Endodermal cell (in vitro differentiated cells): Measurements from ENCODE around the gene AFP. TPM values are rescaled to one million over a fixed set of nuclear protein-coding genes. Genes with fewer than 3 reads are reported as not detected.

Experiments
- DNase-seq: peaks from one replicate; pipeline ENCODE4 v3.0.0-alpha.2; 2017
- H3K27ac ChIP-seq: 2 replicates; pipeline ENCODE4 v1.5.1; 2013; ENCODE audit warnings: mild to moderate bottlenecking, low read depth, low read length, moderate library complexity
- H3K27me3 ChIP-seq: 2 replicates; pipeline ENCODE4 v1.6.1; 2013; ENCODE audit warnings: mild to moderate bottlenecking, low read length, moderate library complexity; ENCODE audit not compliant: insufficient read depth, control insufficient read depth, poor library complexity, severe bottlenecking
- H3K36me3 ChIP-seq: 2 replicates; pipeline ENCODE4 v1.7.0; 2013; ENCODE audit warnings: mild to moderate bottlenecking, low read length, moderate library complexity; ENCODE audit not compliant: control insufficient read depth, insufficient read depth
- H3K4me1 ChIP-seq: one replicate; pipeline ENCODE4 v1.7.0; 2013; ENCODE audit warnings: low read length; ENCODE audit not compliant: control insufficient read depth, insufficient read depth
- H3K4me3 ChIP-seq: 2 replicates; pipeline ENCODE4 v1.5.1; 2013; ENCODE audit warnings: mild to moderate bottlenecking, low read length, moderate library complexity
- H3K9ac ChIP-seq: 2 replicates; pipeline ENCODE4 v1.6.1; 2013; ENCODE audit warnings: mild to moderate bottlenecking, low read length, moderate library complexity; ENCODE audit not compliant: poor library complexity, severe bottlenecking; ENCODE audit errors: extremely low read depth
- H3K9me3 ChIP-seq: 2 replicates; pipeline ENCODE4 v1.6.1; 2013; ENCODE audit warnings: mild to moderate bottlenecking, low read length, moderate library complexity; ENCODE audit not compliant: control insufficient read depth
- H3K27ac Mint-ChIP-seq: 2 replicates; pipeline ENCODE4 v1.8.0; 2020; ENCODE audit warnings: mixed read lengths
- H3K27me3 Mint-ChIP-seq: 2 replicates; pipeline ENCODE4 v1.8.0; 2021; ENCODE audit warnings: mild to moderate bottlenecking, mixed read lengths; ENCODE audit not compliant: insufficient read depth
- H3K36me3 Mint-ChIP-seq: 2 replicates; pipeline ENCODE4 v1.8.0; 2020; ENCODE audit warnings: low read depth, mixed read lengths
- H3K4me1 Mint-ChIP-seq: 2 replicates; pipeline ENCODE4 v1.8.0; 2020; ENCODE audit warnings: mixed read lengths
- H3K4me3 Mint-ChIP-seq: 2 replicates; pipeline ENCODE4 v1.8.0; 2020; ENCODE audit warnings: mild to moderate bottlenecking, moderate library complexity, mixed read lengths
- H3K9me3 Mint-ChIP-seq: 2 replicates; pipeline ENCODE4 v1.8.0; 2020; ENCODE audit warnings: mild to moderate bottlenecking, mixed read lengths
- WGBS, 2 experiments: methylation state at CpG; one replicate each; pipeline versions ENCODE4 v1.1.5 to v1.1.7; 2013; ENCODE audit warnings: missing lambda C conversion rate in 2 of 2, mixed read lengths in 1 of 2; ENCODE audit not compliant: insufficient coverage in 1 of 2, insufficient read length in 1 of 2; 5-methylcytosine and 5-hydroxymethylcytosine counted together
- total RNA-seq, 2 donors: library from RNA; stranded (reverse); fragmentation: NEBNext Ultra II Directional in 1 of 2; extraction: Animal tissue kit (Norgen Biotek cat#: 25700) in 1 of 2; gene quantifications; 2 replicates in 1 of 2; 3 replicates in 1 of 2; pipeline ENCODE4 v1.2.1, GENCODE V29; 2021
- TF ChIP-seq, protein P1 (sequence below): fragments of 200-600 bp; sonication (generic); conservative IDR thresholded peaks from 2 replicates; pipeline ENCODE4 v1.5.0; 2021; ENCODE audit warnings: antibody characterized with exemption, mild to moderate bottlenecking

The AFP gene
- total RNA-seq, 2 donors from 2014 or later: 1.6 TPM; not detected in 1

DNA sequence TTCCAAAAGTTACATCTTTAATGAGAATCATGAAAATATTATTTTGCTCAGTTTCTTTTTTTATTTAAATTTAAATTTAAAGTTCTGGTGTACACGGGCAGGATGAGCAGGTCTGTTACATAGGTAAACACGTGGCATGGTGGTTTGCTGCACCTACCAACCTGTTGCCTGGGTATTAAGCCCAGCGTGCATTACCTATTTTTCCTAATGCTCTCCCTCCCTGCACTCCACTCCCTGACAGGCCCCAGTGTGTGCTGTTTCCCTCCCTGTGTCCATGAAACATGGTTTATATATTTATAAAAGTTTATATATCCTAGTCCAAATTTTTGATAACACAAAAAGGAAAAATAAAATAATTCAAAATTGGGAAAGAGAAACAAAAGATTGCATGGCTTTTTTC lies 4.0 kb downstream of the AFP start:
- H3K27ac Mint-ChIP-seq: no peak overlapping the region
- H3K27me3 Mint-ChIP-seq: peaks cover 19% of the 10 kb centered on the region
- Histone ChIP-seq H3K27ac (no peak overlapping the region), H3K9me3 (no peaks in the 10 kb centered on the region), H3K4me3 (no peak overlapping the region), H3K9ac (no peak overlapping the region), H3K4me1 (peaks cover 6% of the 10 kb centered on the region), H3K27me3 (peaks cover 16% of the 10 kb centered on the region), H3K36me3 (no peaks in the 10 kb centered on the region)
- H3K4me1 Mint-ChIP-seq: peaks cover 7% of the 10 kb centered on the region
- no peaks in the 10 kb centered on the region for H3K36me3 Mint-ChIP-seq
- 83 to 93% methylated on average over 2 to 3 of the region's 3 CpGs for WGBS, 2 experiments
- TF ChIP-seq, protein P1, sequence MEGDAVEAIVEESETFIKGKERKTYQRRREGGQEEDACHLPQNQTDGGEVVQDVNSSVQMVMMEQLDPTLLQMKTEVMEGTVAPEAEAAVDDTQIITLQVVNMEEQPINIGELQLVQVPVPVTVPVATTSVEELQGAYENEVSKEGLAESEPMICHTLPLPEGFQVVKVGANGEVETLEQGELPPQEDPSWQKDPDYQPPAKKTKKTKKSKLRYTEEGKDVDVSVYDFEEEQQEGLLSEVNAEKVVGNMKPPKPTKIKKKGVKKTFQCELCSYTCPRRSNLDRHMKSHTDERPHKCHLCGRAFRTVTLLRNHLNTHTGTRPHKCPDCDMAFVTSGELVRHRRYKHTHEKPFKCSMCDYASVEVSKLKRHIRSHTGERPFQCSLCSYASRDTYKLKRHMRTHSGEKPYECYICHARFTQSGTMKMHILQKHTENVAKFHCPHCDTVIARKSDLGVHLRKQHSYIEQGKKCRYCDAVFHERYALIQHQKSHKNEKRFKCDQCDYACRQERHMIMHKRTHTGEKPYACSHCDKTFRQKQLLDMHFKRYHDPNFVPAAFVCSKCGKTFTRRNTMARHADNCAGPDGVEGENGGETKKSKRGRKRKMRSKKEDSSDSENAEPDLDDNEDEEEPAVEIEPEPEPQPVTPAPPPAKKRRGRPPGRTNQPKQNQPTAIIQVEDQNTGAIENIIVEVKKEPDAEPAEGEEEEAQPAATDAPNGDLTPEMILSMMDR: no peak
- H3K4me3 Mint-ChIP-seq: no peak overlapping the region
- no peaks in the 10 kb centered on the region for H3K9me3 Mint-ChIP-seq
- DNase-seq: no peak

DNA sequence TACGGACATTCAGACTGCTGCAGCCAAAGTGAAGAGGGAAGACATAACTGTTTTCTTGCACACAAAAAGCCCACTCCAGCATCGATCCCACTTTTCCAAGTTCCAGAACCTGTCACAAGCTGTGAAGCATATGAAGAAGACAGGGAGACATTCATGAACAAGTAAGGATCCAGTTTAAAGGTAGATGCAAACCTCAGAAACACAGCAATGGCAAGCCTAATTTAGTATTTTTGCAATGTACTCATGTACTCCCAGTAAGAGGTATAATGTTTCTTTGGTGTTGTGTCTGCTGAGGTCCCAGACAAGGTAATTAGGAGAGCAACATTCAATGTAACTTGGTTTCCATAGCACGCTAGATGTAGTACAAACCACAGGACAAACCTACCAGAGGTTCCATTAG lies 4.6 kb downstream of the AFP start:
- H3K4me3 Mint-ChIP-seq: no peak overlapping the region
- 95 to 100% methylated on average over 1 to 3 of the region's 3 CpGs for WGBS, 2 experiments

DNA sequence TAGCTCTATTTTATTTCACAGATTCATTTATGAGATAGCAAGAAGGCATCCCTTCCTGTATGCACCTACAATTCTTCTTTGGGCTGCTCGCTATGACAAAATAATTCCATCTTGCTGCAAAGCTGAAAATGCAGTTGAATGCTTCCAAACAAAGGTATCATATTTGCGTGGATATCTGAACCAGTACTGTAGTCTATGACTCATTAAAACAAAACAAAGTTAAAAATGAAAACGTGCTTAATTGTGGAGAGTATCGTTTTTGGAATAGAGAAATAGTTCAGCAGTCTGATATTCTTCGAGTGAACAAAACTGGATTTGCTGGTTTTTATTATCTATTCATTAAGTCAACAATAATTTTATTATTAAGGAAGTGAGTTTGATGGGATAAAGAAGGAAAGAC lies 6.3 kb downstream of the AFP start:
- Mint-ChIP-seq H3K27me3 (peaks cover 22% of the 10 kb centered on the region), H3K9me3 (no peaks in the 10 kb centered on the region), H3K27ac (no peak overlapping the region), H3K4me3 (no peak overlapping the region), H3K4me1 (peaks cover 16% of the 10 kb centered on the region), H3K36me3 (no peaks in the 10 kb centered on the region)
- Histone ChIP-seq H3K9me3 (no peaks in the 10 kb centered on the region), H3K9ac (no peak overlapping the region), H3K27ac (no peak overlapping the region), H3K4me3 (no peak overlapping the region), H3K27me3 (peaks cover 20% of the 10 kb centered on the region), H3K4me1 (peaks cover 10% of the 10 kb centered on the region), H3K36me3 (no peaks in the 10 kb centered on the region)
- 89 to 100% methylated on average over 2 to 5 of the region's 5 CpGs for WGBS, 2 experiments
- no peak for DNase-seq
- TF ChIP-seq, protein P1: no peak

More for the DNA sequence above, 4.6 kb downstream of the AFP start:
- DNase-seq: no peak
- Mint-ChIP-seq H3K9me3 (no peaks in the 10 kb centered on the region), H3K36me3 (no peaks in the 10 kb centered on the region), H3K27me3 (peaks cover 19% of the 10 kb centered on the region), H3K4me1 (peaks cover 12% of the 10 kb centered on the region), H3K27ac (no peak overlapping the region)
- no peaks in the 10 kb centered on the region for H3K36me3 ChIP-seq
- no peak overlapping the region for H3K9ac ChIP-seq
- H3K27me3 ChIP-seq: peaks cover 16% of the 10 kb centered on the region
- H3K4me3 ChIP-seq: no peak overlapping the region
- H3K4me1 ChIP-seq: peaks cover 8% of the 10 kb centered on the region
- H3K27ac ChIP-seq: no peak overlapping the region
- no peaks in the 10 kb centered on the region for H3K9me3 ChIP-seq
- TF ChIP-seq, protein P1: no peak
